GM18873 (cell line): ENCODE measurements around the gene MPO.

Experiments used
- ATAC-seq: cut with Tn5 transposase; IDR thresholded peaks from one replicate; pipeline ENCODE4 v1.9.1; 2021; ENCODE audit warnings: mild to moderate bottlenecking, moderate library complexity, moderate number of reproducible peaks; ENCODE audit not compliant: unreplicated experiment, low FRiP score

MPO gene

GRCh38 chr17:58238147-58238634, 42.5 kb downstream of the MPO start, which contains the start of gene LPO:
TSS of gene LPO (plus strand) at chr17:58238584. CDS start at chr17:58242980, 4,396 bp downstream.
- ATAC-seq: no peak

DNA sequence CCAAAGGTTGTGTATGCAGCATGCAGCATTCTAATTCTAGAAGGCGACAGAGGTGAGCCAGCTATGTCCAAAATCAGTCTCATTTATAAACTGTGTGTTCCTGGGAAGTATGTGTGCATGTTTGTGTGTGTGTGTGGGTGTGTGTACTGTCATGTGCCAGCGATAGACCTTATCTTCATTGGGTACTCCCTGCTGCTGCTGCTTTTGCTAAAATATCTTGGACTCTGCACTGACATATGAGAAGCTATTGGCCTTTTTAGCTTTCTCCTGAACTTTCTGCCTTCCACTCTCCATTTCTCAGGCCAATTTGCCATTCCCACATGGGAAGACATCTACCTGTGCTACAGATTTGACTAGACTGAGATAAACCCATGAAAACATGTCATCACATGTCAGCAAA, 44.3 kb downstream of the MPO start:
- no peak for ATAC-seq

- no peak for ATAC-seq
Measured at GRCh38 chr17:58235821-58236220, 44.9 kb downstream of the MPO start.

- no peak for ATAC-seq
Measured at GRCh38 chr17:58234512-58234911, 46.2 kb downstream of the MPO start.

DNA sequence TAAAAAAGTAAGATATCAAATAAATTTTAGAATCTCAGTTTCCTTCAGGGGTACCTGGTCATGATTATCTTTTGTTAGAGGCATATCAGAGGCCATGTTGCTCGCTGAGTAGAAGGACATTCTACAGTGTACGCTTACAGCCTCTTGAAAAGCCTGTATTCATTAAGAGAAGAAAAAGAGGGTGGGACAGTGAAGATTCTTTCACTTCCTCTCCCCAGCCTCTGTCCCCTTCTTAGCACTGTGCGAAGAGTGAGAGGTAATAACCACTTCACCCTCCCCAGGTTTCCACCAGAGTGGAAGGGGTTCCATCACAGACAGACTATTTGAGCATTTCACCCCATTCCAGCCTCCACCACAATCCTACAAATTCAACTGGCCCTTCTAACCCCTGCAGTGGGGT, 47.2 kb downstream of the MPO start:
- no peak for ATAC-seq

- ATAC-seq: peak; percentile 68
Measured at GRCh38 chr17:58232707-58233156, 48.0 kb downstream of the MPO start.

GRCh38 chr17:58231641-58232040, 49.1 kb downstream of the MPO start:
- ATAC-seq: no peak

DNA sequence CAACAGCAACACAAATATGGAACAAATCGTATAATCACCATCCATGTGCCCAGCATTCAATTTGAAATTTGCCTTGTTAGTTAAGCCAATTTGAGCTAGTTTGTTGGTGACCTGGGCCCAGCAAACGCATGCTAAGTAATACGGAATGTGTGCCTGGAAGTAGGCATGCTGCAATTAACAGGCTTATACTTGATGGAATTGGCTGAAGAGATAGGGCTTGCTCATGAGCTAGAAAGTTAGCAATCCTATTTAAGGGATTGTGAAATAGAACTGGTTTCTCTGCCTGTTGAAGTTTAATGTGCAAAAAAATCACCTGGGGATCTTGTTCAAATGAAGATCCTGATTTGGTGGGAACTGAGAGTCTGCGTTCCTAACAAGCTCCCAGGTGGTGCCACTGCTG, 50.9 kb downstream of the MPO start:
- ATAC-seq: no peak

DNA sequence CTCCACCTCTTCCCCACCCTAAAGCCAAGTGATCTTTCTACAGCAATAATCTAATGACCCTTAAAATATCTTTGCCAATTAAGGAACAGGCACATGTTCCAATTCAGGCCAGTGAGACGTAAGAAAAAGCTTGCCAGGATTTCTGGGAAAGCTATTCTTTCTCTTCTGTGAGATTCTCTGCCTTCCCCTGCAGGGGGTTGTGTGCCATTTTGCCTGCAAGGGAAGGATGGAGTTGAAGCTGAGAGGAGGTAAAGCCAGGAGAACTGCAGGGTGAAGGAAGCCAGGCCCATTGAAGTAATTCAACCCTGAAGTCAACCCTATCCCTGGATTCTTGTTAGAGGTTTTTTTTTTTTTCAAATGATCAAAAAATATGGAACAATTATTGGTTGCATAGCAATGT, 51.4 kb downstream of the MPO start:
- no peak for ATAC-seq

DNA sequence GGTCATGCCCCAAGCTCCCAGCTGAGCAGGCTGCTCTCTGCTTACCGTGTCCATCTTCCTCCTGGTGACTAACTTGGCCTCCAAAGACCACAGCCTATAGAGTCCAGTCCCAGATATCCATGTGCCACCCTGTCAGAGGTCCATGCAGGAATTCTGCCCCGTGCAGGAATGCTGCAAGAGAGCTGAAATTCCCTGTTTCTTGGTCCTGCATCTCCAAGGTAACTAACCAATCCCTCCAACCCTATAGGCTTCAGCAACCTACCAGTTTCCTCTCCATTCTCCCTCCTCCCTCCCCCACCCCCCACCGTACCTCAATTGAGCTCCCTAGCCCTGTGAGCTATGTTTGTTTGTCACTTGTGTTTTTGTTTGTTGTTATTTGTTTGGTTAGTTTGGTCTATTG, 52.1 kb downstream of the MPO start:
- no peak for ATAC-seq

DNA sequence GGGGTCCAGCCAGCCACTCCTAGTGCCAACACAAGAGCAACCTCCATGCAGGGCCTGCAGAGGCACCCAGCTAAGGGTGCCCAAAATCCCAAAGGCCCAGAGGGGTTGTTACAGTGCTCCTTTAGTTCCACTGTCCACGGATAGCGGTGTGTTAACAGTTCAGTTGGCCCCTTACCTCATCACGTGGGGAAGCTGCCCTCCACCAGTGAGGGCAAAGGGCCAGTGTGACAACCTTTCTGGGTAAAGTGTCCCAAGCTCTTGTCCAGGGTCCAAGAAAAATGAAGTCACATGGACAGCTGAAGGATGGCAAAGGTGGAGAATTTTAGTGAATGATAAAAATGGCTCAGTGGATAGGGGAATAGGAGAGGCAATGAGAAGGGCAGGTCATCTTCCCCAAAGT, 53.0 kb downstream of the MPO start:
- no peak for ATAC-seq

- ATAC-seq: no peak
Measured at GRCh38 chr17:58224315-58224714, 56.4 kb downstream of the MPO start.
